ENCODE results near the gene SNRPB2. TPM values are rescaled to one million over a fixed set of nuclear protein-coding genes. Genes with fewer than 3 reads are reported as not detected.

The SNRPB2 gene
- total RNA-seq, 6 donors from 2014 or later, result 7.4 to 44.4 (median 32.4) TPM

GRCh38 chr20:16714751-16715150 lies 15.1 kb upstream of the SNRPB2 start:
- Histone ChIP-seq H3K4me3 (no peak overlapping the region), H3K27ac (no peak overlapping the region), H3K9me3 (no peaks in the 10 kb centered on the region), H3K36me3 (no peaks in the 10 kb centered on the region), H3K4me1 (no peaks in the 10 kb centered on the region), H3K27me3 (no peaks in the 10 kb centered on the region)
- 77% methylated on average over 4 of the region's 4 CpGs for WGBS, 2 donors
- DNase-seq (no peak), ATAC-seq (ENCODE audit: low FRiP score in 2 of 2) (no peak)
- TF ChIP-seq POLR2A (IDR thresholded peaks at IDR 0.05) (no peak), POLR2AphosphoS5 (IDR thresholded peaks at IDR 0.05) (no peak), EP300 (IDR thresholded peaks at IDR 0.05) (no peak), CTCF (IDR thresholded peaks at IDR 0.05) (no peak)

GRCh38 chr20:16719421-16719820 lies 10.4 kb upstream of the SNRPB2 start:
- ATAC-seq (ENCODE audit: low FRiP score in 2 of 2), result no peak
- H3K4me1 ChIP-seq, result no peaks in the 10 kb centered on the region
- TF ChIP-seq POLR2AphosphoS5 (IDR thresholded peaks at IDR 0.05) (no peak), CTCF (IDR thresholded peaks at IDR 0.05) (no peak), POLR2A (IDR thresholded peaks at IDR 0.05) (no peak), EP300 (IDR thresholded peaks at IDR 0.05) (no peak)
- 70 to 77% methylated on average over 1 of the region's 1 CpG for WGBS, 2 donors
- H3K36me3 ChIP-seq, result no peaks in the 10 kb centered on the region
- no peak overlapping the region for H3K4me3 ChIP-seq
- H3K27ac ChIP-seq, result no peak overlapping the region
- H3K9me3 ChIP-seq, result no peaks in the 10 kb centered on the region
- no peak for DNase-seq
- no peaks in the 10 kb centered on the region for H3K27me3 ChIP-seq

GRCh38 chr20:16729080-16729479 lies 746 bp upstream of the SNRPB2 start:
- Histone ChIP-seq H3K4me3 (peak overlapping the region in 3 of 4 donors; percentile 77 to 96 (median 83)), H3K27ac (peak overlapping the region in 2 of 4 donors; percentile 84 to 93), H3K4me1 (peaks cover 15 to 34% (median 17%) of the 10 kb centered on the region in 4 donors), H3K36me3 (peaks cover 0 to 23% (median 10%) of the 10 kb centered on the region in 4 donors), H3K9me3 (no peaks in the 10 kb centered on the region), H3K27me3 (no peaks in the 10 kb centered on the region)
- ATAC-seq (ENCODE audit: low FRiP score in 2 of 2), result no peak
- WGBS, 2 donors, result 91 to 100% methylated on average over 1 of the region's 1 CpG
- no peak for DNase-seq
- TF ChIP-seq EP300 (IDR thresholded peaks at IDR 0.05) (no peak), POLR2A (IDR thresholded peaks at IDR 0.05) (no peak), POLR2AphosphoS5 (IDR thresholded peaks at IDR 0.05) (no peak), CTCF (IDR thresholded peaks at IDR 0.05) (no peak)

GRCh38 chr20:16732506-16733152 lies 2.8 kb downstream of the SNRPB2 start:
- Histone ChIP-seq H3K9me3 (no peaks in the 10 kb centered on the region), H3K4me3 (no peak overlapping the region), H3K36me3 (peaks cover 0 to 59% (median 31%) of the 10 kb centered on the region in 4 donors), H3K27ac (no peak overlapping the region), H3K4me1 (peaks cover 15 to 39% (median 19%) of the 10 kb centered on the region in 4 donors), H3K27me3 (no peaks in the 10 kb centered on the region)
- ATAC-seq (ENCODE audit: low FRiP score in 2 of 2) (no peak), DNase-seq (no peak)
- no peak for TF ChIP-seq EP300 (IDR thresholded peaks at IDR 0.05)
- TF ChIP-seq POLR2AphosphoS5 (IDR thresholded peaks at IDR 0.05), result no peak
- no peak for TF ChIP-seq POLR2A (IDR thresholded peaks at IDR 0.05)
- TF ChIP-seq CTCF (IDR thresholded peaks at IDR 0.05), result no peak
- 63 to 70% methylated on average over 4 of the region's 4 CpGs for WGBS, 2 donors

Measured in upper lobe of left lung (tissue), 6 donors.